Neural cell (in vitro differentiated cells): Measurements from ENCODE around the gene ZDHHC11. TPM values are rescaled to one million over a fixed set of nuclear protein-coding genes. Genes with fewer than 3 reads are reported as not detected.

ENCODE experiments used
- H2AFZ ChIP-seq: fragments of 200-600, 300-800 bp; sonication (generic), shearing (Covaris generic); 2 replicates; pipeline ENCODE4 v1.6.0; 2014; ENCODE audit warnings: low read depth, mild to moderate bottlenecking, antibody characterized with exemption, low read length, moderate library complexity
- H3F3A ChIP-seq: fragments of 200-600 bp; shearing (Covaris generic); 2 replicates; pipeline ENCODE4 v1.6.1; 2016; ENCODE audit warnings: mild to moderate bottlenecking, moderate library complexity, mixed read lengths, antibody characterized with exemption, low read length; ENCODE audit not compliant: insufficient read depth, poor library complexity, severe bottlenecking
- H3K27ac ChIP-seq: fragments of 200-600, 300-800 bp; sonication (generic), shearing (Covaris generic); 2 replicates; pipeline ENCODE4 v1.5.1; 2014; ENCODE audit warnings: mild to moderate bottlenecking, low read length, moderate library complexity
- H3K27me3 ChIP-seq: fragments of 300-800, 200-600 bp; sonication (generic), shearing (Covaris generic); 2 replicates; pipeline ENCODE4 v1.6.0; 2014; ENCODE audit warnings: mild to moderate bottlenecking, low read depth, low read length, moderate library complexity; ENCODE audit not compliant: insufficient read depth
- H3K36me3 ChIP-seq: fragments of 300-800, 200-600 bp; sonication (generic), shearing (Covaris generic); 2 replicates; pipeline ENCODE4 v1.5.1; 2014; ENCODE audit warnings: mild to moderate bottlenecking, antibody characterized with exemption, low read length, moderate library complexity; ENCODE audit not compliant: insufficient read depth
- H3K4me2 ChIP-seq: fragments of 300-800, 200-600 bp; sonication (generic), shearing (Covaris generic); 2 replicates; pipeline ENCODE4 v1.6.0; 2014; ENCODE audit warnings: mild to moderate bottlenecking, low read length
- H3K4me3 ChIP-seq: fragments of 300-800, 200-600 bp; sonication (generic), shearing (Covaris generic); 2 replicates; pipeline ENCODE4 v1.5.1; 2014; ENCODE audit warnings: mild to moderate bottlenecking, low read length, moderate library complexity
- H3K79me2 ChIP-seq: fragments of 200-600 bp; shearing (Covaris generic); replicated peaks from 2 replicates; pipeline ENCODE4 v1.6.0; 2014; ENCODE audit warnings: mild to moderate bottlenecking, low read length, moderate library complexity; ENCODE audit not compliant: insufficient read depth
- H3K9ac ChIP-seq: fragments of 300-800, 200-600 bp; sonication (generic), shearing (Covaris generic); 2 replicates; pipeline ENCODE4 v1.6.1; 2016; ENCODE audit warnings: mild to moderate bottlenecking, low read length, mixed read lengths
- H3K9me2 ChIP-seq: fragments of 200-600 bp; shearing (Covaris generic); 2 replicates; pipeline ENCODE4 v1.6.1; 2016; ENCODE audit warnings: mild to moderate bottlenecking, low read length, mixed read lengths; ENCODE audit not compliant: insufficient read depth
- H3K9me3 ChIP-seq: fragments of 200-600, 300-800 bp; sonication (generic), shearing (Covaris generic); 2 replicates; pipeline ENCODE4 v1.6.1; 2016; ENCODE audit warnings: mild to moderate bottlenecking, mixed run types, low read length, moderate library complexity, mixed read lengths
- H4K20me1 ChIP-seq: fragments of 200-600 bp; shearing (Covaris generic); 2 replicates; pipeline ENCODE4 v1.6.1; 2016; ENCODE audit warnings: mild to moderate bottlenecking, mixed run types; ENCODE audit not compliant: insufficient read depth
- CTCF ChIP-seq: fragments of 450-650 bp; IDR thresholded peaks from 2 replicates; pipeline ENCODE4 v1.5.1; 2014; ENCODE audit warnings: antibody characterized with exemption, mild to moderate bottlenecking, moderate library complexity; ENCODE audit not compliant: poor library complexity, severe bottlenecking
- EP300 ChIP-seq: fragments of 450-650 bp; conservative IDR thresholded peaks from 2 replicates; pipeline ENCODE4 v1.6.1; 2014; ENCODE audit warnings: antibody characterized with exemption, mild to moderate bottlenecking, moderate library complexity; ENCODE audit not compliant: poor library complexity, severe bottlenecking
- EZH2 ChIP-seq: fragments of 200-600, 300-800 bp; shearing (Covaris generic), sonication (generic); IDR thresholded peaks from 2 replicates; pipeline ENCODE4 v1.6.1; 2014; ENCODE audit warnings: antibody characterized with exemption, low read length, borderline replicate concordance, mild to moderate bottlenecking; ENCODE audit not compliant: insufficient read depth, poor library complexity, severe bottlenecking
- MXI1 ChIP-seq: fragments of 450-650 bp; conservative IDR thresholded peaks from 2 replicates; pipeline ENCODE4 v1.6.1; 2014; ENCODE audit warnings: antibody characterized with exemption, mild to moderate bottlenecking; ENCODE audit not compliant: poor library complexity, severe bottlenecking
- POLR2AphosphoS5 ChIP-seq: IDR thresholded peaks from 2 replicates; pipeline ENCODE4 v1.6.1; 2012
- RAD21 ChIP-seq: fragments of 450-650 bp; conservative IDR thresholded peaks from 2 replicates; pipeline ENCODE4 v1.6.1; 2014; ENCODE audit warnings: antibody characterized with exemption, mild to moderate bottlenecking, moderate library complexity
- REST ChIP-seq: IDR thresholded peaks from 2 replicates; pipeline ENCODE4 v1.6.1; 2012; ENCODE audit warnings: borderline replicate concordance
- SMC3 ChIP-seq: fragments of 450-650 bp; conservative IDR thresholded peaks from 2 replicates; pipeline ENCODE4 v1.6.1; 2014; ENCODE audit warnings: antibody characterized with exemption, mild to moderate bottlenecking, moderate library complexity; ENCODE audit not compliant: poor library complexity
- TAF1 ChIP-seq: IDR thresholded peaks from 2 replicates; pipeline ENCODE4 v1.6.1; 2012; ENCODE audit warnings: low read depth
- polyA plus RNA-seq: library from polyadenylated mRNA; depleted of rRNA; stranded (reverse); fragments of >200 nt; gene quantifications from 2 replicates; pipeline ENCODE4 v1.2.3, GENCODE V29; 2014

ZDHHC11 gene
- polyA plus RNA-seq, 1 donor from 2014 or later: 11.4 TPM

- Histone ChIP-seq H3K36me3 (no peaks in the 10 kb centered on the region), H3K4me3 (no peak overlapping the region), H3K27ac (no peak overlapping the region), H3K9ac (no peak overlapping the region), H3F3A (no peaks in the 10 kb centered on the region), H3K9me3 (no peaks in the 10 kb centered on the region), H3K79me2 (no peaks in the 10 kb centered on the region), H3K27me3 (no peaks in the 10 kb centered on the region), H3K9me2 (no peaks in the 10 kb centered on the region), H3K4me2 (no peak overlapping the region), H2AFZ (no peak overlapping the region), H4K20me1 (no peaks in the 10 kb centered on the region)
- no peak for TF ChIP-seq EZH2
Measured at GRCh38 chr5:856531-857425, 6.0 kb upstream of the ZDHHC11 start.

GRCh38 chr5:855771-856530 is 5.2 kb upstream of the ZDHHC11 start:
- TF ChIP-seq CTCF: no peak
- TF ChIP-seq REST: no peak
- no peak for TF ChIP-seq RAD21
- no peak for TF ChIP-seq POLR2AphosphoS5
- TF ChIP-seq TAF1: no peak
- TF ChIP-seq MXI1: no peak
- TF ChIP-seq EZH2: no peak
- no peak for TF ChIP-seq SMC3
- TF ChIP-seq EP300: no peak
- H3F3A ChIP-seq: no peaks in the 10 kb centered on the region
- no peak overlapping the region for H2AFZ ChIP-seq
- H3K36me3 ChIP-seq: no peaks in the 10 kb centered on the region
- no peaks in the 10 kb centered on the region for H3K79me2 ChIP-seq
- no peaks in the 10 kb centered on the region for H3K9me3 ChIP-seq
- H3K9me2 ChIP-seq: no peaks in the 10 kb centered on the region
- no peak overlapping the region for H3K4me3 ChIP-seq
- H3K27ac ChIP-seq: no peak overlapping the region
- no peaks in the 10 kb centered on the region for H4K20me1 ChIP-seq
- H3K27me3 ChIP-seq: no peaks in the 10 kb centered on the region
- no peak overlapping the region for H3K4me2 ChIP-seq
- H3K9ac ChIP-seq: no peak overlapping the region
